Gastrocnemius medialis (tissue), 4 donors: ENCODE results near the gene ARFGEF3. TPM values are rescaled to one million over a fixed set of nuclear protein-coding genes. Genes with fewer than 3 reads are reported as not detected.
A peak's percentile ranks its signal among the peaks of the same experiment; 100 is the strongest.
"Not testable (repeated sequence)": the region's sequence is repeated elsewhere in the genome, so short reads cannot be mapped to it uniquely, and the experiment has no call there.

ENCODE experiments used
- ATAC-seq, 2 donors: fragments of 150-250 bp; one replicate each; pipeline ENCODE4 v1.9.1; 2016
- DNase-seq, 2 donors: peaks; one replicate each; pipeline ENCODE4 v3.0.0-alpha.2; 2019
- H3K27ac ChIP-seq, 4 donors: fragments of 200-600 bp; sonication (generic); 1 replicate in 1 of 4; 2 replicates in 3 of 4; pipeline ENCODE4 v1.5.1; 2016 to 2018; ENCODE audit warnings: mild to moderate bottlenecking in 2 of 4, moderate library complexity in 1 of 4
- H3K27me3 ChIP-seq, 3 donors: fragments of 200-600 bp; sonication (generic) in 2 of 3; 1 replicate in 1 of 3; 2 replicates in 2 of 3; pipeline versions ENCODE4 v1.5.1 to v1.6.0; 2016 to 2019; ENCODE audit warnings: mild to moderate bottlenecking in 1 of 3, moderate library complexity in 1 of 3
- H3K36me3 ChIP-seq, 2 donors: fragments of 200-600 bp; sonication (generic) in 1 of 2; one replicate each; pipeline ENCODE4 v1.5.1; 2017 to 2018
- H3K4me1 ChIP-seq, 2 donors: fragments of 200-600 bp; sonication (generic) in 1 of 2; one replicate each; pipeline ENCODE4 v1.5.1; 2016 to 2017; ENCODE audit warnings: mild to moderate bottlenecking in 2 of 2
- H3K4me3 ChIP-seq, 4 donors: fragments of 200-600 bp; sonication (generic) in 3 of 4; 1 replicate in 1 of 4; 2 replicates in 3 of 4; pipeline ENCODE4 v1.5.1; 2016 to 2019; ENCODE audit warnings: mild to moderate bottlenecking in 2 of 4
- H3K9me3 ChIP-seq, 3 donors: fragments of 200-600 bp; sonication (generic) in 2 of 3; 1 replicate in 1 of 3; 2 replicates in 2 of 3; pipeline ENCODE4 v1.5.1; 2016 to 2019
- POLR2A ChIP-seq, 2 donors: fragments of 450-650 bp; IDR thresholded peaks; one replicate each; pipeline ENCODE4 v1.6.1; 2017; ENCODE audit warnings: antibody characterized with exemption in 2 of 2, mild to moderate bottlenecking in 2 of 2, moderate library complexity in 2 of 2
- in situ Hi-C, 4 donors: fragments of 200-750 bp; cut with MboI; loops; one replicate each; pipeline versions ENCODE4 v1.15.0 to v1.8.0; 2017; ENCODE audit warnings: low sequenced_read_pairs in 4 of 4
- intact Hi-C: fragments of 100-400 bp; cut with DNase I; formaldehyde crosslinking; loops from one replicate; pipeline ENCODE4 v1.15.1; 2023; ENCODE audit warnings: low total_unique reads
- total RNA-seq, 4 donors: library from RNA; depleted of rRNA; stranded (reverse); fragments of >200 nt; gene quantifications; one replicate each; pipeline versions ENCODE4 v1.1.0 to v1.2.3, GENCODE V29; 2016
- TF ChIP-seq, protein P1 (sequence below), 5 experiments: fragments of 450-650 bp in 3 of 5; fragments of 200-600 bp in 2 of 5; sonication (generic) in 2 of 5; IDR thresholded peaks in 4 of 5; conservative IDR thresholded peaks in 1 of 5; 1 replicate in 4 of 5; 2 replicates in 1 of 5; pipeline ENCODE4 v1.5.1; 2016 to 2019; ENCODE audit warnings: antibody characterized with exemption in 5 of 5, mild to moderate bottlenecking in 3 of 5, moderate library complexity in 3 of 5

The ARFGEF3 gene
- total RNA-seq, 4 donors from 2014 or later: 0.40 to 0.78 (median 0.52) TPM

DNA sequence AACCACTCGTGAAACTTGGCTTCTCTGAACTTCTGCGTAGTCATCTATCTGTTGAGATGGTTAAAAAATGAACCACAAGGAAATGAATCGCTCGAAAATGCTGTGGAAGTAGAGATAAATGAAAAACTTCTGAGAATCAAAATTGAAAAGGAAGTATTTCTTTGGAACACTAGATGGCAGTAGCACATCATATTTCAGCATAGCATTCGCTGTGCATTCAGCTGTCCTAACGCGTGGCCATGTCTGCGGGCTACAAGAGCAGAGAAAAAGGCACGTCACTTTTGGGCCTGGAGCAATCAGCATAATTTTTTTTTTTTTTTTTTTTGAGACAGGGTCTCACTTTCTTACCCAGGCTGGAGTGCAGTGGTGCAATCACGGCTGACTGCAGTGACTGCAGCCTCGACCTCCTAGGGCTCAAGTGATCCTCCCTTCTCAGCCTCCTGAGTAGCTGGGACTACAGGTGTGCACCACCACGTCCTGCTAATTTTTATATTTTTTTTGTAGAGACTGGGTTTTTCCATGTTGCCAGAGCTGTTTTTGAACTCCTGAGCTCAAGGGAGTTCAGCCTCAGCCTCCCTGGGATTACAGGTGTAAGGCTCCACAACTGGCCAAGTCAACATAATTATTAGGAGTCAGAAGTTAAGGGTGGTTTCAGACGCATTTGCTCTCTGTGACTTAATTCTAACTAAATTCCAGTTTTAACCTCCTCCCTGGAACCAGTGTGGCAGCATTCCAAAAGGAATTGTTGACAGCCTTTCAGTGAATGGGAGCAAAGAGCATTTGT lies 45.7 kb upstream of the ARFGEF3 start:
- TF ChIP-seq, protein P1, sequence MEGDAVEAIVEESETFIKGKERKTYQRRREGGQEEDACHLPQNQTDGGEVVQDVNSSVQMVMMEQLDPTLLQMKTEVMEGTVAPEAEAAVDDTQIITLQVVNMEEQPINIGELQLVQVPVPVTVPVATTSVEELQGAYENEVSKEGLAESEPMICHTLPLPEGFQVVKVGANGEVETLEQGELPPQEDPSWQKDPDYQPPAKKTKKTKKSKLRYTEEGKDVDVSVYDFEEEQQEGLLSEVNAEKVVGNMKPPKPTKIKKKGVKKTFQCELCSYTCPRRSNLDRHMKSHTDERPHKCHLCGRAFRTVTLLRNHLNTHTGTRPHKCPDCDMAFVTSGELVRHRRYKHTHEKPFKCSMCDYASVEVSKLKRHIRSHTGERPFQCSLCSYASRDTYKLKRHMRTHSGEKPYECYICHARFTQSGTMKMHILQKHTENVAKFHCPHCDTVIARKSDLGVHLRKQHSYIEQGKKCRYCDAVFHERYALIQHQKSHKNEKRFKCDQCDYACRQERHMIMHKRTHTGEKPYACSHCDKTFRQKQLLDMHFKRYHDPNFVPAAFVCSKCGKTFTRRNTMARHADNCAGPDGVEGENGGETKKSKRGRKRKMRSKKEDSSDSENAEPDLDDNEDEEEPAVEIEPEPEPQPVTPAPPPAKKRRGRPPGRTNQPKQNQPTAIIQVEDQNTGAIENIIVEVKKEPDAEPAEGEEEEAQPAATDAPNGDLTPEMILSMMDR (IDR thresholded peaks at IDR 0.05 in 4 of 5, conservative IDR thresholded peaks at IDR 0.05 in 1 of 5): peak; percentile 60 to 80 (median 75)
- TF ChIP-seq POLR2A (IDR thresholded peaks at IDR 0.05): no peak
- Histone ChIP-seq H3K27me3 (no peaks in the 10 kb centered on the region), H3K36me3 (no peaks in the 10 kb centered on the region), H3K4me1 (no peaks in the 10 kb centered on the region), H3K4me3 (no peak overlapping the region), H3K27ac (no peak overlapping the region), H3K9me3 (no peaks in the 10 kb centered on the region)
- in situ Hi-C loops (loop anchor here (5.0 to 25.0 kb wide), 13 partner anchors 289 to 659 kb away; partner anchors contain the start of genes HEBP2 (in 3 of the 4) and CCDC28A (in 2 of the 4)), intact Hi-C loops (loop anchor here (1.0 to 5.0 kb wide), 4 partner anchors 289 to 651 kb away; partner anchors contain the start of gene HEBP2)
- ATAC-seq (peak; percentile 89 to 92), DNase-seq (peak; percentile 20 to 33)

DNA sequence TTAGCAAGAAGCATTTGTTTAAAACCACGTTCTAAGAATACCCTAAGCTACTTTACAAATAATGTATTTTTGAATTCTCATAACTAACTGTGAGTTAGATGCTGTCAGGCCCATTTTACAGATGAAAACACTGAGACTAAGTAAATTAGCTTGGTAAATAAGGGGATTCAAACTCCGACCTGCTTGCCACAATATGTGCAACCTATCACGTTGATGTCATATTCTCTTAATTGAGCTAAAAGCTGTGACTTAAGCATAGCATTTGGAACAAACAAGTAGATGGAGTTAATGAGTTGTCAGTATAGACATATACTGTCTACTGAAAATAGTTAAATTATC lies 45.1 kb upstream of the ARFGEF3 start:
- TF ChIP-seq POLR2A (IDR thresholded peaks at IDR 0.05): no peak
- TF ChIP-seq, protein P1 (IDR thresholded peaks at IDR 0.05 in 4 of 5, conservative IDR thresholded peaks at IDR 0.05 in 1 of 5): no peak
- Histone ChIP-seq H3K27ac (no peak overlapping the region), H3K27me3 (no peaks in the 10 kb centered on the region), H3K36me3 (no peaks in the 10 kb centered on the region), H3K4me1 (no peaks in the 10 kb centered on the region), H3K4me3 (no peak overlapping the region), H3K9me3 (no peaks in the 10 kb centered on the region)
- in situ Hi-C loops (loop anchor here (5.0 to 25.0 kb wide), 13 partner anchors 288 to 658 kb away; partner anchors contain the start of genes HEBP2 (in 3 of the 4) and CCDC28A (in 2 of the 4)), intact Hi-C loops (loop anchor here (1.0 to 5.0 kb wide), 4 partner anchors 288 to 651 kb away; partner anchors contain the start of gene HEBP2)
- DNase-seq (no peak), ATAC-seq (no peak)

DNA sequence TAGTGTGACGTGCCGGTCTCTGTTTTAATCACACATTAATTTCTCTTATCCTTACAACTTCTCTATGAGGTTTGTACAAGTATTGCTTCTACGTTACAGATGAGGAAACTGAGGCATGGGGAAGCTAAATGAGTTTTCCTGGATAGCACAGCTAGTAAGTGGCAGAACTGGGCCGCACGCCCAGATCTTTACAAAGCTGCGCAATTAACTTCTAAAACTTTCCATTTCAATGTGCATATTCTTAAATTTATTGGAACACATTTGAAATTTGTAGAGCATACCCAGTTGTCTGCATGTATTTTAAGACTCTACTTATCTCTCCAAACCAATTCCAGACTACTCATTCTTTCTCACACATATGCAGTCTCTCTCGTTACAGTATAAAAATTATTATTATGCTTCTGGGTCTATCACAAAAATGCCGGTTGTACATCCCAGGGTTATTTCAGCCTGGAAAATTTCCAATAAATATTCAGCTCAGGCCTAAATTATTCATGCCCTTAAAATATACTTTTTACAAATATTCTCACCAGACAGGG lies 44.3 kb upstream of the ARFGEF3 start:
- no peak overlapping the region for H3K4me3 ChIP-seq
- H3K36me3 ChIP-seq: no peaks in the 10 kb centered on the region
- ATAC-seq (no peak), DNase-seq (no peak)
- H3K4me1 ChIP-seq: no peaks in the 10 kb centered on the region
- in situ Hi-C loops: loop anchor here (5.0 to 25.0 kb wide), 13 partner anchors 287 to 657 kb away; partner anchors contain the start of genes HEBP2 (in 3 of the 4) and CCDC28A (in 2 of the 4)
- H3K27me3 ChIP-seq: no peaks in the 10 kb centered on the region
- no peak overlapping the region for H3K27ac ChIP-seq
- H3K9me3 ChIP-seq: no peaks in the 10 kb centered on the region
- intact Hi-C loops: loop anchor here (2.0 to 5.0 kb wide), 3 partner anchors 287 to 650 kb away; partner anchors contain the start of gene HEBP2
- no peak for TF ChIP-seq POLR2A (IDR thresholded peaks at IDR 0.05)
- TF ChIP-seq, protein P1 (IDR thresholded peaks at IDR 0.05 in 4 of 5, conservative IDR thresholded peaks at IDR 0.05 in 1 of 5): no peak

DNA sequence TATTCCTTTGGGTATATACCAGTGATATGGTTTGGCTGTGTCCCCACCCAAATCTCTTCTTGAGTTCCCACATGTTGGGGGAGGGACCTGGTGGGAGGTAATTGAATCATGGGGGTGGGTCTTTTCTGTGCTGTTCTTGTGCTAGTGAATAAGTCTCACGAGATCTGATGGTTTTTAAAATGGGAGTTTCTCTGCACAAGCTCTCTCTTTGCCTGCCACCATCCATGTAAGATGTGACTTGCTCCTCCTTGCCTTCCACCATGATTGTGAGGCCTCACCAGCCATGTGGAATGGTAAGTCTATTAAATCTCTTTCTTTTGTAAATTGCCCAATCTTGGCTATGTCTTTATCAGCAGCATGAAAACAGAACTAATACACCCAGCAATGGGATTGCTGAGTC lies 42.5 kb upstream of the ARFGEF3 start:
- H3K27me3 ChIP-seq: not testable (repeated sequence)
- in situ Hi-C loops: loop anchor here (5.0 to 25.0 kb wide), 13 partner anchors 286 to 656 kb away; partner anchors contain the start of genes HEBP2 (in 3 of the 4) and CCDC28A (in 2 of the 4)
- intact Hi-C loops: loop anchor here (5.0 kb wide), 2 partner anchors 388 to 648 kb away; no protein-coding TSS in a partner anchor

DNA sequence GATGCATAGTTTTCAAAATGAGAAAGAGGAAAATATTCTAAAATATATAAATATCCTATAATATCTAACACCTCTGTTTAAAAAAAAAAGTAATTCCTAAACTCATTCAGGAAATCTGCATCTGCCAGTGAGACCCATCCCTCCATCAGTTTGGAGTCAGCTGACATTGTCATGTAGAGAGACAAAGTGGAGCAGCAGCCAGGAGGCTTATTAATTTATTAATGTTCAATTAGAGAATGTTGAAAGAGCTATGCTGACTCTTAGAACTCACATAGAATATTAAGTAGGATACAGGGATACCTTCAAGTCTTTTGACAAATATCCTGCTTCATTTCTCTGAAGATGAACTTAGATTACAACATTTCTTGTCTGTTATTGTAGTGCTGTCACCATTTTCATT lies 41.8 kb upstream of the ARFGEF3 start:
- Histone ChIP-seq H3K4me3 (no peak overlapping the region), H3K9me3 (no peaks in the 10 kb centered on the region), H3K27me3 (no peaks in the 10 kb centered on the region), H3K4me1 (no peaks in the 10 kb centered on the region), H3K27ac (no peak overlapping the region), H3K36me3 (no peaks in the 10 kb centered on the region)
- intact Hi-C loops: loop anchor here (5.0 kb wide), 2 partner anchors 387 to 647 kb away; no protein-coding TSS in a partner anchor
- in situ Hi-C loops: loop anchor here (5.0 to 25.0 kb wide), 13 partner anchors 285 to 655 kb away; partner anchors contain the start of genes HEBP2 (in 3 of the 4) and CCDC28A (in 2 of the 4)
- ATAC-seq: no peak
- no peak for TF ChIP-seq POLR2A (IDR thresholded peaks at IDR 0.05)
- TF ChIP-seq, protein P1 (IDR thresholded peaks at IDR 0.05 in 4 of 5, conservative IDR thresholded peaks at IDR 0.05 in 1 of 5): no peak
- no peak for DNase-seq

More for the DNA sequence above, 42.5 kb upstream of the ARFGEF3 start:
- H3K27ac ChIP-seq, H3K4me1 ChIP-seq, DNase-seq, H3K4me3 ChIP-seq, H3K36me3 ChIP-seq, ATAC-seq, H3K9me3 ChIP-seq: not testable (repeated sequence)
